EH (cell line): Measurements from ENCODE around the gene STK10.
A peak's percentile ranks its signal among the peaks of the same experiment; 100 is the strongest.

Experiments used
- DNase-seq: peaks from one replicate; pipeline ENCODE4 v3.0.0-alpha.2; 2015; ENCODE audit warnings: low read depth

Gene STK10

DNA sequence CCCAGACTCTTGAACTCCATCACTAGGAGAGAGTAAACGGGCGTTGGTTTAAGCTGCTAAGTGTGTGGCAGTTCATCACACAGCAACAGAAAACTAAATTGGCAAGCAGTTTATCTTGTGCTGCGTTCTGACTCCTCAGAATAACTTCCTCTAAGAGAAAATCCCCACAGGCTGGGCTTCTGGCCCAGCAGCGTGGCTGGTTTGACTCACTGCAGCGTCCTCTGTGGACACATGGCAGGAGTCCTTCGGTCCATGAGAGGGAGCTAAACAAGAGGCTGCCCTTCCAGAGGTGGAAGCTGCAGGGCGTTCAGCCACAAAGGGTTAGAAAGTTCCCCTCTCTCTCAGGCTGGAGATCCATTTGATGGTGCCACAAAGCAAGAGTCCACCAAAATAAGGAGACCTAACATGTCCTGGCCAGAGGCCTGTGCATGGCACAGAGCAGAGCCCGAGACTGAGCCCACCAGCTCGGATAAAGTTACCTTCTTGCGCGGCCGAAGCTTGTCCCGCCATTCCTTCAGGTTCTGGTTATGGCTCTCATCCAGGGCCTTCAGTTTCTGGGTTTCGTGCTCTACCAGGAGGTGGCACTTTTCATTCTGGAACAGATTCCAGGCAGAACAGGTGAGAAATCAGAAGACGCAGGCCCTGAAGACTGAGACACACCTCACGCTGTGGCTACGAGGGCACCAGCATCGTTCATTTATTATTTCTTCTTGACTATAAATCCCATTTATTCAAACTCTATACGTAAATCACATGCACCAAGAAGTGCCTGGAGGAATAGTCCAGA lies 135.4 kb downstream of the STK10 start:
- peak; percentile 52 for DNase-seq

DNA sequence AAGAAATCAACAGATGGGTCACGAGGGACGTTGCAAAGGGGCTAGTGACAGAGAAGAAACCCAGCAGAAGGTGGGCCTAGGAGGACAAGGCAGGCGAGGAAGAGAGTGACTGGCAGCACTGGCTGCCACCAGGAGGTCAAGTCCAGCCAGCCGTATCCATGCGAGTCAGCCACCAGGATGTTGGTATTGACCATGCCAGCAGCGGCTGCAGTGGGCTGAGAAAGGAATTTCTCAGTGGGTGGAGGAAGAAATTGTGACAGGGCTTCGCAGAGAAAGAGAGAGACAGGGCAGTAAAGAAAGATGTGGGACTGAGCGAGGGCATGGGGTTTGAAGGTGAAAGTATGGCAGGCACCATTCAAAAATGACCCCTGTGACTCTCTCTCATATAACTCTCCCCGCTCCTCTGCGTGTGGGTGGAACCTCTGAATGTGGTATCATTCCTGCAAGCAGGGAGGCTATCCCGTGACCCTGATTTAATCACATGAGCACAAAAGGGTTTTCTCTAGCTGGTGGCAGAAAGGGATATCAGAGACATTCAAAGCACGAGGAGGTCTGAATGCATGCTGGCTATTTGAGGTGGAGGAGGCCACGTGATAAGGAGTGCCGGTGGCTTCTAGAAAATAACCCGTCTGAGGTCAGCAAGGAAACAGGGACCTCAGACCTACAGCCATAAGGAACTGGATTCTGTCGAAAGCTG lies 136.2 kb downstream of the STK10 start:
- peak; percentile 46 for DNase-seq

DNA sequence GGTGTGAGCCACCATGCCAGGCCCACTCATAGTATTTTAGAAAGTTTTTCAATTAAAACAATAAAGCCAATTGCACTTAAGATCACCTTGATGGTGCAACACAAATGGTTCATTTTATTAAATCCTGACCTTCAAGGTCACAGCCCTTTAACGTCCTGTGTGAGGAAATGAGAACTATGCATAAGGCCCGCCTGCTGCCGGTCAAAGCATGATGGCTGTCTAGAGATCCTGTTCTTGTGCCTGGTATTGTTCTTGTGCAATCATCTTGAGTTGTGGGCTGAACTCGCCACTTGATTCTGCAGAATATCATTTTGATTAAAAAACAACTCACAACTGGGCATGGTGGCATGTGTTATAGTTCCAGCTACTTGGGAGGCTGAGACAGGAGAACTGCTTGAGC lies 137.9 kb downstream of the STK10 start:
- no peak for DNase-seq

DNA sequence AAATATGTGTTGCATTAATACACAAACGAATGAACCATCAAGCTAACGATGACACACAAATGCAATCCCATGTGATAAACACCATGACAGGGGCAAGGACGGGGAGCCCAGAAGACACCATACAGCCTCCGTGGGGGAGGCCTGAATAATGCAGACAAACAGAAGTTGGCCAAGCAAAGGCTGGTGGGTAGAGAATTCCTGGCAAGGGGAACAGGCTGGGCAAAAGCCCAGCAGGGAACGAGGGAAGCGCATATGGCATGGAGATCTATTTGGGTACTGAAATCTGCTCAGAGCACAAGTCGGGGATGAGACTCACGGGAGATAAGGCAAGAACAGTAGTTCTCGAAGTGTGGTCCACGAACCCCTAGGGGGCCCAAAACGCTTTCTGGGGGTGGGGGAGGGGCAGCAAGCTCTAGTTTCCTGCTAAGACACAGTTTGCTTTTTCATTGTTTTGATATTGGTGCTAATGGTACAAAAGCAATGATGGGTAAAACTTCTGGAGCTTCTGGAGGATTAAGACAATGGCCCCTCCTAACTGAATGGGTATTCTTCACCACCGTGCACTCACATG lies 138.7 kb downstream of the STK10 start:
- no peak for DNase-seq

DNA sequence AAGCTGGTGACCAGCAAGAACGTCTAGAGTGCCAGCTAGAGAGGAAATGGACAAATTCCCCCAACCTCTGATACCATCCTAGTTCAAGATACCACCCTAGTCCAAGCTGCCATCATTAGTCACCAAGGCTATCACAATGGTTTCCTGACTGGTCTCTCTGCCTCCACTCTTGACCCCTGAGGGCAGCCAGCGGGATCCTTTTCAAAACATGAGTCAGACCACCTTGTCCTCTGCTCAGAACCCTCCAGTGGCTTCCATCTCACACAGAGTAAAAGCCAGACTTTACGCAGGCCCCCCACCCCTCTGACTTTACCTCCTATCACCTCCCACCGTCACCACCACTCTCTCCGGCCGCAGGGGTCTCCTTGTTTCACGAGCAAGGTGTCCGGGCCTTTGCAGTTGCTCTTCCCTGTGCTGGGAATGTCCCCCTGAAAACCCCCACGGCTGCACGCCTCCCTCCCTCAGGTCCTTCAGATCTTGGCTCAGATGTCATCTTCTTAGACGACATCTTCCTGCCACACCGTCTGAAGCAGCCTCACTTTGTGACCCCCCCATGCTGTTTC lies 139.4 kb downstream of the STK10 start:
- DNase-seq, result peak; percentile 33

DNA sequence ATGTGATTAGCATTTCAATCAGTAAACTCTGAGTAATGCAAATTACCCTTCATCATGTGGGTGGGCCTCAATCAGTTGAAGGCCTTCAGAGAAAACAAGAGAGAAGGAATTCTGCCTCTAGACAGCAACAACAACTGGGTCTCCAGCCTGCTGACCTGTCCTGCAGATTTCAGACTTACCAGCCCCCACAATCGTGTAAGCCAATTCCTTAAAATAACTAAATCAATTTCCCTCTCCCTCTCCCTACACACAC lies 139.9 kb downstream of the STK10 start:
- DNase-seq, result no peak

DNA sequence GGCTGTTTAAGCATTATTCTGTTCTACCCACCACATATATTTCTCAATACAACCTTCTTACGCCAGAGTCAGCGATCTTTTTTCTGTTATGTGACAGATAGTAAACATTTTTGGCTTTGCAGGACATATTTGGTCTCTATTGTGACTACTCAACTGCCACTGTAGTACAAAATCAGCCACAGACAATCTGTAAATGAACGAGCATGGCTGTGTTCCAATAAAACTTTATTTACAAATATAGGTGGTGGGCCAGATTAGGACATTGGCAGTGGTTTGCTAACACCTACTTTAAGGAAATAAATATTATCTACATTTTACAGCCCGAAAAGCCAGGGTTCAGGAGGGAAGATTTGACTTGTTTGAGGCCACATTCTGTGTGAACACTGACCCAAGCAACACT lies 141.4 kb downstream of the STK10 start:
- no peak for DNase-seq

DNA sequence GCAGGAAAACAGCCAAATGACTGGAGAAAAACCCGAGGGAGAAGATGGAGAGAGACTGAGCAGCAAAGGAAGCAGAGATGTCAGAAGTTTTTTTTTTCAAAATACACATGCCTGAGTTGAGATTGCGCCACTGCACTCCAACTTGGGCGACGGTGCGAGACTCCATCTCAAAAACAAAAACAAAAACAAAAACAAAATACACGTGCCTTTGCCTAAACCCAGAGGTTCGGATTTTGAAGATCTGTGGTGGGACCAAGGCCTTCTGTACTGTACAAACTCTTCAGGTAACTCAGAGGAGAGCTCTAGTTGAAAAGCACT lies 142.8 kb downstream of the STK10 start:
- DNase-seq, result no peak

DNA sequence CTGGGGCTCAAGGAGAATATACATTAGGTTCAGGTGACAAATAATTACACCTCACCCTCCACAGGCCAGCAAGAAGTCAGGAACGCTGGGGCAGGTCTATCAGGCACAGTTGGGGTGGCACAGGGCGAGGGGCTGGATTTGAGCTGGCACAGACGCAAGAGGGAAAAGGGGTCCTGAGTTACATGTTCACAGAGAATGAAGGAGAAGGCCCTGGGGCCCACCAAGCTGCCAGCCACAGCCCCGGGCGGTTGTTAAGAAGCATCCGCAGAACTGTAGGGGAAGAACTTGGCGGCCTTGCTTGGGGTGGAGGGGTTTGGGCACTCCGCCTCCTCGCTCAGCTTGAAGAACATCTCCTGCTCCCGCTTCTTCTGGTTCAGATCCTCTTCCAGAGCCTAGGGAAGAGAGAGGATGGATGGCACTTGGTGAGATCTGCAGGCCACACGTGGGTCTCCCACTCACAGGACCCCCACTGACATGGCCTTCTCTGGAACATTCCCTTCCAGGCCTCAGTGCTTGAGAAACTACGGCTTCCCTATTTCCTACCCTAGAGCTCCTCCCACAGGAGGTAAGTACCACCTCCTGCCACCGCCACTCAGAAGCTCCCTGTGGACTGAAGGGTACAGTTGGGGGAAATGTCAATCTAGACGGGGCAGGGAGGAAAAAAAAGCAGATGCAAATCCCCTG lies 143.3 kb downstream of the STK10 start:
- no peak for DNase-seq

DNA sequence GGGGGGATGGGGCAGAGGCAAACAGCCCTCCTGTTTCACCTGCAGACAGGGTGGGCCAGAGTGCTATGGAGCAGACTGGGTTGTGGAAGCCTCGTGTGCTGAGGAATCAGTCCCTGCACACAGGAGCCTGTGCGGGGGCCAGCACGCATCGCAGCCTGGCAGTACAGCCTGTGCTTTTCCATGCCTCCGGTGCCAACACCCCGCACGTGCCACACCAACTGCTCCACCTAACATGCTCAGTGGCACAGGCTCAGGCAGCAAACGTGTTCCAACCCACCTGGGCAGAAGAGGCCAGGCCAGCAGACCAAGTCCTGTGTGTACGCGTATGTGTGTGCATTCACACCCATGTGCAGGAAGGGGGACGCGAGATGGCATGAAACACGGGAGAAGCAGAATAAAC lies 144.2 kb downstream of the STK10 start:
- no peak for DNase-seq

DNA sequence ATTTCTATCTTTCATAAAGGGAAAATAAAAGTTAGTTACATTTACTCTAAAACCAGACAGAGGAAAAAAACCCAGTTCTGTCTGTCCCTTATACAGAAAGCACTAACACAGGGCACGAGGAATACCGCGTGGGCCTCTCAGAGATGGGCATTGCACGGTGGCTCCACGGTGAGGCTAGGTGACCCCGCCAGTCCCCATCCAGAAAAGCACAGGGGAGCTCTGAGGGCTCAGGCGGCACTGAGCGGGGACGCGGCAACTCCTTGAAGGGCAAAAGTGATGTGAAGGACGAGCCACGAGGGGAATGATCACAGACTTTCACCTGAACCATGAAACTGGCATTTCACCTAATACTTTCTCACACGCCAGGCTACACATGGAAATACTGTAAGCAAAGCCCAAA lies 145.8 kb downstream of the STK10 start:
- DNase-seq, result no peak

DNA sequence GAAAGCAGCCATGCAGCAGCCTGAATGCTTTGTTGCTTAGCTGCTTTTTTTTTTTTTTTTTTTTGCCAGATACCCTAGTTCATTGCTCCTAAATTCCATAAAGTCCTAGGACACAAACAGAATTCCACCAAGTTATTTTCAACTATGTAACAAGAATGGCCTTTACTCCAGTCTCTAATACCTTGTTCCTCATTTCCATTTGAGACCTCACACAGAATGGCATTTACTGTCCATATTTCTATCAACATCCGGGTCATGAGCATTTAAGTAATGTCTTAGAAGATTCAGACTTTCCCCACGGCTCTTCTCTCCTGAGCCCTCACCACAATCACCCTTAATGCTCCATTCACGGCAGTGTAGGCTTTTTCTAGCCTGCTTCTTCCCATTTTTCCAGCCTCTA lies 149.9 kb downstream of the STK10 start:
- no peak for DNase-seq

DNA sequence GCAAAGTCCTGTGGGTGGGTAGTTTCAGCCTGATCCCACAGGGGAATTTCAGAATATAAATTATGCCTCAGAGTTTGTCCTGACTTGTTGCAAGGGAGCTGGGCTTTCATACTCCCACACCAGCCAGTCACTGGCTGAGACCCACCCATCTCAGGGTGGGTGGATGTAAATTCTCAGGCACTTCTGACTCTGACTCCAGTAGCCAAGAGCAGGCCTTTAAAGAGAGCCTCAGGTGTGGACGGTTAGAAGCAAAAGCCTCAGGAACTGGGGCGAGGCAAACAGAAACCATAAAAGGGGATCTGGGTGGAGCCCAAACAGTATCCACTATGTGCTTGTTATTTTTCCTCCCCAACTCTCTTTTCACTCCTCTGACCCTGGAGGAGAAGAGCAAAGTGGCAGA lies 153.0 kb downstream of the STK10 start:
- DNase-seq, result no peak

DNA sequence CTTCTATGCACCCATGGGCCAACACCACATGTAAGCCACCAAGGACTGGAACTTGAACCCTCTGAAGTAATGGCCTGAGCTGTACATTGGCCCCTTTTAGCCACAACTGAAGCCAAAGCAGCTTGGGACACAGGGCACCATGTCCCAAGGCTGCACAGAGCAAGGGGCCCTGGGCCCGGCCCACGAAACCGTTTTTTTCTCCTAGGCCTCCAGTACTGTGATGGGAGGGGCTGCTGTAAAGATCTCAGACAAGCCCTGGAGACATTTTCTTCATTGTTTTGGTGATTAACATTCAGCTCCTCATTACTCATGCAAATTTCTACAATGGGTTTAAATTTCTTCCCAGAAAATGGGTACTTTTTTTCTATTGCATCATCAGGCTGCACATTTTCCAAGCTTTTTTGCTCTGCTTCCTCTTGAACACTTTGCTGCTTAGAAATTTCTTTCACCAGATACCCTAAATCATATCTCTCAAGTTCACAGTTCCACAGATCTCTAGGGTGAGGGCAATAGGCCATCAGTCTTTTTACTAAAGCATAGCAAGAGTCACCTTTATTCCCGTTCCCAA lies 156.0 kb downstream of the STK10 start:
- no peak for DNase-seq

DNA sequence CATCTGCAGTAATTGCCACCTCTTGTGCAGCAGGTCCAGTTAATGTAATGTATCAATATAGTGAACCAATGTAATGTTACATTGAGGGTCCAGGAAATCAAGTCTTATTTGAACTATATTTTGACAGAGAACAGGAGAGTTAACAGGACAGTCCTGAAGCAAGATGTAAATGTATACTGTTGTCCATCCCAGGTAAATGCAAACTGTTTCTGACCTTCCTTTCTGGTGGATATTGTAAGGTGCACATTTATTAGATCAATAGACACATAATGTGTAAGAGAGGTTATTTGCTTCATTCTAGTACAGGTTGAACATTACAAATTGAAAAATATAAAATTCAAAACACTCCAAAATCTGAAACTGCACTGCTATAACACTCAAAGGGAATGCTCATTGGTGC lies 158.1 kb downstream of the STK10 start:
- DNase-seq, result no peak

DNA sequence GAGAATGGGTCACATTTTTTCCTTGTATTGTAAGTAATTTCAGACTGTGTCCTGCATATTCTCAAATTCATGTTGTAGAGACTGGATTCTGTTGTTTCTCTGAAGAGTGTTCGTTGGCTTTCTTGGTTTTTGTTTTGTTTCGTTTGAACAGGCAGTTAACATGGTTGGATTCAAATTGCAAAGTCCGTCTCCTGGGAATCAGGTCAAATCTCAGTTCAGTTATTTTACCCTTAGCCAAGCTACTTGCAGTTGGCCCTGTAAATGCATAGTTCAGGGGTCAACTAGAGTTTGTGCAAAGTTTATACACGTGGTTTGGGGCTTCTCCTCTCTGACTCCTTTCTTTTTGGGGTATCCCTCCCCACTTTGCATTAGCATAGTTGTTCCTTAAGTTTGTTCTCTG lies 159.9 kb downstream of the STK10 start:
- DNase-seq, result no peak

DNA sequence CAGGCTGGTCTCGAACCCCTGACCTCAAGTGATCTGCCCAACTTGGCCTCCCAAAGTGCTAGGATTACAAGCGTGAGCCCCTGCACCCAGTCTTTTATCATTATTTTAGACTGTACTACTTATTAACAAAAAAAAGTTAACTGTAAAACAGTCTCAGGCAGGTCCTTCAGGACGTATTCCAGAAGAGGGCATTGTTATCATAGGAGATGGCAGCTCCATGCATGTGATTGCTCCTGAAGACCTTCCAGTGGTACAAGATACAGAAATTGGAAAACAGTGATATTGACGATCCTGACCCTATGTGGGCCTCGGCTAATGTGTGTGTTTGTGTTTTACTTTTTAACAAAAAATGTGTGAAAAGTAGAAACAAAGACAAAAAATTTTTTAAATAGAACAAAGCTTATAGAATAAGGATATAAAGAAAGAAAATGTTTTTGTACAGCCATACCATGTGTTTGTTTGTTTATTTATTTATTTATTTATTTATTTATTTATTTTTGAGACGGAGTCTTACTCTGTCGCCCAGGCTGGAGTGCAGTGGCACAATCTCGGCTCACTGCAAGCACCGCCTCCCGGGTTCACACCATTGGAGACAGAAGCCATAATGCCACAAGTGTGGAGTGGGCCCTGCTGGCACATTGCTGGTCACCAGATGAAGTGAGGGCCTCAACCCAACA lies 167.8 kb downstream of the STK10 start:
- peak; percentile 17 for DNase-seq

DNA sequence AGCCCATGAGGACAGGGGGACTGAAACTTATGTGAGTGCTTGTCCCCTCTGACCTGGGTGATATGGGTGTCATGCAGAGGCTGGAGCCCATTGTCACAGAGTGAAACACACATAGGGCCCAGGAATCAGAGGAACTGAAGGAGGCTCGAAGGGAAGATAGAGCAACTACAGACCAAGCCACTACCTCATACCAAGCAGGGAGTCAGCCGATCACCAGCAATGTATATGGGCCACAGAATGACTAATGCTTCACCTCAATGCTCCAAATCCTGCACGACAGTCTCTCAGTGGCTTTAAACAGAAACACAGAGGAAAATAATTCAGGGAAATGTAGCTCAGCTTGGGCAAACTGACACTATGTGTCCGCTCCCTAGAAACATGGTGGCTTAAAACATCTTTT lies 172.7 kb downstream of the STK10 start:
- no peak for DNase-seq

DNA sequence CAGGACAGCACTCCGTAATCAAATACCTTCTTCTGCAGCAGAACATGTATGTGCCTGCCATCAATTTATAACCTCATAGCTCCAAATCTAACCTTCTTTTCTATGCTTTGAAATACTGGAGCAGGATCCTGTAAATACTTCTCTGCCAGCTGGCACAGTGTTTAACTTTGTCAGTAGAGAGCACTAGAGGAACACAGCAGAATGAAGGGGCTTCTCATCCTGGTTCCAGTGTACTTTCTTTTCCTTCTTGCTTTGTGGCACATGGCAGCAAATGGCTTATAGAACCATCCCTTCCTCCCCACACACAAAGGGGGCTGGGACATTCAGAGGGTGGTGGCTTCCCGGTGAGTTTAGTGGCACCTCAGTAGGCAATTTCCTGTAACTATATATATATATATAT lies 177.7 kb downstream of the STK10 start:
- peak; percentile 39 for DNase-seq

DNA sequence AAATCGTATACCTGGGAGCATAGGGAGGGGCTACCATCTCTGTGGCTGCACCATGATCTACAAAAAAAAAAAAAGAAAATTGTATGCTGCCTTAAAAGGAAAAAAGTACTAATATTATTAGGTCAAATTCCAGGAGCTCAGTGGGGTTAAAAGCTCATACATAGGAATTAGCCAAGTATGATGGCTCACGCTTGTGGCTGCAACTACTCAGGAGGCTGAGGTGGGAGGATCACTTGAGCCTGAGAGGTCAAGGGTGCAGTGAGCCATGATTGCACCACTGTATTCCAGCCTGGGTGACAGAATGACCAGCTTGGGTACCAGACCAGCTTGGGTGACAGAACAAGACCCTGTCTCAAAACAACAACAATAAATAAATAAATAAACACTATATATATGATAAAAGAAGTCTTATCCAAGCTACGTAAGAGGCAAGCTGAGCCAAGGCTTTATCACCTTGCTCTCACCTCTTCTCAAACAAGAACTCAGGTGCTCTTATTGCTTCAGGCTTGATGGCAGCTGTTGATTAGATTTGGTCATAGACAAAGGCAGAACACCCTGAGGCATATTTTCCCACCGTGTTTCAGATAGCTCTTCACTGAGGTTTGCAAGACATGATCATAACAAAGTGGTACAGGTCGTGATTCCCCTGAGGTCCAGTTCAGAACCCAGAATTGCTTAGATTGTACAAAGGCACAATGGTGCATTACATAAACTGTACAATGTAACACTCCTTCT lies 178.3 kb downstream of the STK10 start:
- DNase-seq, result no peak

DNA sequence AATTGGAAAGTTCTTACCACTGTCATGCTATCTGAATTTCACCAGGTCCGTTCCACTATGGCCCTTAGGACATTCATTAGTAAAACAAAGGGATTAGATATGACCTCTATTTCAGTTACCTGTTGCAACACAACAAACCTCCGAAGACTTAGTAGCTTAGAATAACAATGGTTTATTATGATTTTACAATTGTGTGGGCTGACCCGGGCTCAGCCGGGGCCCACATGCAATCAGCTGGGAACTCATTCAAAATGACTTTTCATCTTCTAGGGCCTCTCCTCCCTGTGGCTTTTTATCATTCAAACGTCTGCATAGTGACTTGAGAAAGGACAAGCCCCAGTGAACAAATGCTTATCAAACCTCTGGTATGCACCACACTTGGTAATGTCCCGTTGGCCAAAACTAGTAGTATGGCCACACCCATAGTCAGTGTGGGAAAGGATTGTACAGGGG lies 179.3 kb downstream of the STK10 start:
- no peak for DNase-seq
